Body of pancreas (tissue), 4 donors: ENCODE measurements around the gene TNRC18.

ENCODE experiments used
- CTCF ChIP-seq, 7 experiments: fragments of 450-650 bp in 4 of 7; fragments of 200-600 bp in 3 of 7; sonication (generic) in 3 of 7; IDR thresholded peaks; one replicate each; pipeline ENCODE4 v1.5.1; 2016 to 2019; ENCODE audit warnings: antibody characterized with exemption in 7 of 7
- POLR2A ChIP-seq, 3 donors: fragments of 450-650 bp; IDR thresholded peaks; one replicate each; pipeline ENCODE4 v1.6.1; 2016; ENCODE audit warnings: antibody characterized with exemption in 3 of 3, mild to moderate bottlenecking in 2 of 3

- no peak for TF ChIP-seq CTCF (IDR thresholded peaks at IDR 0.05)
- TF ChIP-seq POLR2A (IDR thresholded peaks at IDR 0.05) = no peak
Measured at GRCh38 chr7:5367661-5368060, 56.0 kb downstream of the TNRC18 start.
